IPS DF 6.9 (cell line): ENCODE measurements around the gene EDC4.
"Not testable (repeated sequence)": the region's sequence is repeated elsewhere in the genome, so short reads cannot be mapped to it uniquely, and the experiment has no call there.

Experiments used
- DNase-seq: peaks from one replicate; pipeline ENCODE4 v3.0.0-alpha.2; 2013; ENCODE audit warnings: low read depth, low spot score
- H3K27ac ChIP-seq: one replicate; pipeline ENCODE4 v1.5.1; 2013; ENCODE audit warnings: low read length, control low read depth
- H3K27me3 ChIP-seq: 2 replicates; pipeline ENCODE4 v1.6.1; 2013; ENCODE audit warnings: mild to moderate bottlenecking, low read length; ENCODE audit not compliant: control insufficient read depth, insufficient read depth
- H3K36me3 ChIP-seq: 2 replicates; pipeline ENCODE4 v1.6.1; 2013; ENCODE audit warnings: low read length; ENCODE audit not compliant: control insufficient read depth, insufficient read depth
- H3K4me1 ChIP-seq: 2 replicates; pipeline ENCODE4 v1.6.1; 2013; ENCODE audit warnings: low read length; ENCODE audit not compliant: control insufficient read depth, insufficient read depth
- H3K4me3 ChIP-seq: 2 replicates; pipeline ENCODE4 v1.5.1; 2013; ENCODE audit warnings: mild to moderate bottlenecking, low read length
- H3K9me3 ChIP-seq: 2 replicates; pipeline ENCODE4 v1.6.1; 2013; ENCODE audit warnings: low read length, inconsistent platforms; ENCODE audit not compliant: control insufficient read depth, insufficient read depth
- WGBS: extraction: QIAGEN DNeasy Blood & Tissue Kit; methylation state at CpG from one replicate; pipeline ENCODE4 v1.1.7; 2013; ENCODE audit warnings: mixed read lengths, missing lambda C conversion rate; ENCODE audit not compliant: insufficient read length, insufficient coverage; 5-methylcytosine and 5-hydroxymethylcytosine counted together

Gene EDC4, protein sequence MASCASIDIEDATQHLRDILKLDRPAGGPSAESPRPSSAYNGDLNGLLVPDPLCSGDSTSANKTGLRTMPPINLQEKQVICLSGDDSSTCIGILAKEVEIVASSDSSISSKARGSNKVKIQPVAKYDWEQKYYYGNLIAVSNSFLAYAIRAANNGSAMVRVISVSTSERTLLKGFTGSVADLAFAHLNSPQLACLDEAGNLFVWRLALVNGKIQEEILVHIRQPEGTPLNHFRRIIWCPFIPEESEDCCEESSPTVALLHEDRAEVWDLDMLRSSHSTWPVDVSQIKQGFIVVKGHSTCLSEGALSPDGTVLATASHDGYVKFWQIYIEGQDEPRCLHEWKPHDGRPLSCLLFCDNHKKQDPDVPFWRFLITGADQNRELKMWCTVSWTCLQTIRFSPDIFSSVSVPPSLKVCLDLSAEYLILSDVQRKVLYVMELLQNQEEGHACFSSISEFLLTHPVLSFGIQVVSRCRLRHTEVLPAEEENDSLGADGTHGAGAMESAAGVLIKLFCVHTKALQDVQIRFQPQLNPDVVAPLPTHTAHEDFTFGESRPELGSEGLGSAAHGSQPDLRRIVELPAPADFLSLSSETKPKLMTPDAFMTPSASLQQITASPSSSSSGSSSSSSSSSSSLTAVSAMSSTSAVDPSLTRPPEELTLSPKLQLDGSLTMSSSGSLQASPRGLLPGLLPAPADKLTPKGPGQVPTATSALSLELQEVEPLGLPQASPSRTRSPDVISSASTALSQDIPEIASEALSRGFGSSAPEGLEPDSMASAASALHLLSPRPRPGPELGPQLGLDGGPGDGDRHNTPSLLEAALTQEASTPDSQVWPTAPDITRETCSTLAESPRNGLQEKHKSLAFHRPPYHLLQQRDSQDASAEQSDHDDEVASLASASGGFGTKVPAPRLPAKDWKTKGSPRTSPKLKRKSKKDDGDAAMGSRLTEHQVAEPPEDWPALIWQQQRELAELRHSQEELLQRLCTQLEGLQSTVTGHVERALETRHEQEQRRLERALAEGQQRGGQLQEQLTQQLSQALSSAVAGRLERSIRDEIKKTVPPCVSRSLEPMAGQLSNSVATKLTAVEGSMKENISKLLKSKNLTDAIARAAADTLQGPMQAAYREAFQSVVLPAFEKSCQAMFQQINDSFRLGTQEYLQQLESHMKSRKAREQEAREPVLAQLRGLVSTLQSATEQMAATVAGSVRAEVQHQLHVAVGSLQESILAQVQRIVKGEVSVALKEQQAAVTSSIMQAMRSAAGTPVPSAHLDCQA (N-terminal part only)

DNA sequence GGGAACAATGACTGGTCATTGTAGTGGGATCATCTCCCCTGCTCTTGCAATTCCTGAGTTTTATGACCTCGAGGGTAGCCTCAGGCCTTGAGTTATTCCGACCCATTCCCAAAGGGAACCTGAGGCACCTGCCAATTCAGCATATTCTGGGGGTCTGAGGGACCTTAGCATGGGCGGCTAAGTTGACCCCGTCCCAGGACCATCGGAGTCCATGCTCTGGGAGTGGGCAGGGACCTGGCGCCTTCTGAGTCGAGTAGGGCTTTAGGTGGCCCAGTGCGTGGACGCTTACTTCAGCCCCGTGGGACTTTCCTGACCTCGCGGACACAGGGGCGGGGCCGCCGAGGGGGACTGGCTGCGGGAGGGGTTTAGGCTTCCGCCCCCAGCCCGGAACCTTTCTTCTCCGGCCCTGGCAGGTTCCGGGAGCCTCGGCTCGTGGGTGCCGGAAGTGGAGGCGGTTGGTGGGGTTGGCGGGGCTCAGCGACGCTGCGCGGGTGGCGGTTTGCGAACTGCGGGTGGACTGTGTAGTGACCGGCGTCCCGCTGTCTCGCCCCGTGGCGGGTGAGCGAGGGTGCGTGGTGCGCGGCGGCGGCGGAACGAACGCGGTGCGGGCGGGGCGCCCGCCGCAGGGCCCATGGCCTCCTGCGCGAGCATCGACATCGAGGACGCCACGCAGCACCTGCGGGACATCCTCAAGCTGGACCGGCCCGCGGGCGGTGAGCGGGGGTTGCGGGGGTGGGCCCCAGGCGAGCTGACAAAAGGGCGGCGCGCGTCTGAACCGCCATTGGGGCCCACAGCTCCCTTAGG, at the start of gene EDC4:
Gene EDC4 (plus strand): TSS at position 422 of the 804 bp plus-strand sequence. CDS start 210 bp downstream, at position 632.
- WGBS = no CpG with 5 or more reads among the region's 72 CpGs
- H3K27ac ChIP-seq = no peak within 1 kb of the TSS
- H3K4me3 ChIP-seq = peak within 1 kb of the TSS; percentile 98
- no peaks in the 10 kb centered on the region for H3K9me3 ChIP-seq
- DNase-seq = no peak
- H3K4me1 ChIP-seq = peaks cover 1% of the 10 kb centered on the region; the same call in 1 of the 2 replicates
- H3K36me3 ChIP-seq = peaks cover 11% of the 10 kb centered on the region
- no peaks in the 10 kb centered on the region for H3K27me3 ChIP-seq

DNA sequence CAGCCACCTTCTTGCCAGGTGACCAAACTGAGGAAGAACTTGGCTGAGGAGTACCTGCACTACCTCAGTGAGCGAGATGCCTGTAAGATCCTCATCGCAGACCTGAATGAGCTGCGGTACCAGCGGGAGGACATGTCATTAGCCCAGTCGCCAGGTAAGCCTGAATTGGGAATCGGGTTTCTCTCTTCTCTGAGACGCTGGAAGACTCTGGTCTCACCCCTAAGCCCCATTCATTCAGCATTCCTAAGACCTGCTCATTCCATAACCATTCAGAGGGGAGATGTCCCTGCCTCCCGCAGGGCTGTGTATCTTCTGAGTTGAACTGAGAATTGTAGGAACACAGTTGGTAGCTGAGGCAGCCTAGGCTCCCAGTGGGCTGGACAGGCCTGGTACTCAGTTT, 47.7 kb upstream of the EDC4 start:
- WGBS = no CpG with 5 or more reads among the region's 8 CpGs
- Histone ChIP-seq H3K27ac (no peak overlapping the region), H3K27me3 (no peaks in the 10 kb centered on the region), H3K9me3 (no peaks in the 10 kb centered on the region), H3K4me1 (peaks cover 2% of the 10 kb centered on the region; the same call in 1 of the 2 replicates), H3K36me3 (peaks cover 12% of the 10 kb centered on the region), H3K4me3 (no peak overlapping the region)
- no peak for DNase-seq

DNA sequence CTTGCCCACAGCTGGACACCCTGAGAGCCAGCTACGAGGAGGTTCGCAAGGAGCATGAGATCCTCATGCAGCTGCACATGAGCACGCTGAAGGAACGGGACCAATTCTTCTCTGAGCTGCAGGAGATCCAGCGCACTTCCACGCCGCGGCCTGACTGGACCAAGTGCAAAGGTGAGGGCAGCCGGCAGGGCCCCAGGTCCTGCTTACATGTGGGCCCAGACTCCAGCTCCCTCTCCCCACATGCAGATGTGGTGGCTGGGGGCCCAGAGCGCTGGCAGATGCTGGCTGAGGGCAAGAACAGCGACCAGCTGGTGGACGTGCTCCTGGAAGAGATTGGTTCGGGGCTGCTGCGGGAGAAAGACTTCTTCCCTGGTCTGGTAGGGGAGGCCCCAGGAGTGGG, 46.9 kb upstream of the EDC4 start:
- peaks cover 16% of the 10 kb centered on the region for H3K36me3 ChIP-seq
- WGBS = no CpG with 5 or more reads among the region's 14 CpGs
- no peaks in the 10 kb centered on the region for H3K27me3 ChIP-seq
- no peak overlapping the region for H3K27ac ChIP-seq
- H3K4me3 ChIP-seq = no peak overlapping the region
- H3K4me1 ChIP-seq = peaks cover 2% of the 10 kb centered on the region; the same call in 1 of the 2 replicates
- DNase-seq = no peak
- no peaks in the 10 kb centered on the region for H3K9me3 ChIP-seq

DNA sequence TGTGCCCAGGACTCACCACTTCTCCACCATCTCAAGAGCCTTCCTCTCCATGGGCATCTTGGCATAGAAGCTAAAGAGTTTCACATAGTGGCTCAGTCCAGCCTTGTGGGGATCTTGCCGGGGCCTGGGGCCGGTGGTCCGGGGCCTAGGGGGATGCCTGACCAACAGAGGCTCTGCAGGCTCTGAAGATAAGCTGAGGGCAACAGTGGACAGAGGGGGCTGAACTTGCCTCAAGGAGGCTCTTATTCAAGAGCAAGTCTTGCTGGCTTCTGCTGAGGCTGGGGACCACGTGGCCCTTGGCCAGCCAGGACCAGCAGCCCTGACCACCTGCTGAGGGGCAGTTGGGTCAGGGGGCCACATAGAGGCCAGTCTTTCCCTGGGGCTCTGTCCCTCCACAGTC, 44.2 kb upstream of the EDC4 start:
- WGBS = no CpG with 5 or more reads among the region's 4 CpGs
- Histone ChIP-seq H3K4me3 (no peak overlapping the region), H3K36me3 (peaks cover 20% of the 10 kb centered on the region), H3K4me1 (peaks cover 3% of the 10 kb centered on the region; the same call in 1 of the 2 replicates), H3K27me3 (no peaks in the 10 kb centered on the region), H3K27ac (no peak overlapping the region), H3K9me3 (no peaks in the 10 kb centered on the region)
- DNase-seq = no peak

DNA sequence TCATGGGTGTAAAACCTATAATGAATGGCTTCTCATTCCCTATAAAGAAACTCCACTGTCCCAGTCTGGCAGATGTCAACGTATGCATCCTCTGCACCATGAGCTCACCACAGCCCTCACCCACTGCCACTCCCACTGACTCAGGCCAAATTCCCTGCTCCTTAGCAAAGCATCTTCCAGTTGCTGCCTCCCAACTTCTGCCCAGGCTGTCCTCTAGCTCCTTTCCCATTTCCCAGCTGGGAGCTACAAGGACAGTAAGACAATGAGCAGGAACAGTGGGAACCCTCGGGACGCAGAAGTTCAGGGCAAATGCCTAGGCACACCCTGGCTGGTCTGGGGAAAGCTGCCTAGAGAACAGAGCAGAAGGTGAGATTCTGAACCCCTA, 39.8 kb upstream of the EDC4 start:
- Histone ChIP-seq H3K36me3 (peaks cover 14% of the 10 kb centered on the region; the same call in 1 of the 2 replicates), H3K27me3 (no peaks in the 10 kb centered on the region), H3K4me3 (peak overlapping the region; percentile 81), H3K9me3 (no peaks in the 10 kb centered on the region), H3K4me1 (peaks cover 2% of the 10 kb centered on the region; the same call in 1 of the 2 replicates), H3K27ac (no peak overlapping the region)
- WGBS = no CpG with 5 or more reads among the region's 3 CpGs
- no peak for DNase-seq

DNA sequence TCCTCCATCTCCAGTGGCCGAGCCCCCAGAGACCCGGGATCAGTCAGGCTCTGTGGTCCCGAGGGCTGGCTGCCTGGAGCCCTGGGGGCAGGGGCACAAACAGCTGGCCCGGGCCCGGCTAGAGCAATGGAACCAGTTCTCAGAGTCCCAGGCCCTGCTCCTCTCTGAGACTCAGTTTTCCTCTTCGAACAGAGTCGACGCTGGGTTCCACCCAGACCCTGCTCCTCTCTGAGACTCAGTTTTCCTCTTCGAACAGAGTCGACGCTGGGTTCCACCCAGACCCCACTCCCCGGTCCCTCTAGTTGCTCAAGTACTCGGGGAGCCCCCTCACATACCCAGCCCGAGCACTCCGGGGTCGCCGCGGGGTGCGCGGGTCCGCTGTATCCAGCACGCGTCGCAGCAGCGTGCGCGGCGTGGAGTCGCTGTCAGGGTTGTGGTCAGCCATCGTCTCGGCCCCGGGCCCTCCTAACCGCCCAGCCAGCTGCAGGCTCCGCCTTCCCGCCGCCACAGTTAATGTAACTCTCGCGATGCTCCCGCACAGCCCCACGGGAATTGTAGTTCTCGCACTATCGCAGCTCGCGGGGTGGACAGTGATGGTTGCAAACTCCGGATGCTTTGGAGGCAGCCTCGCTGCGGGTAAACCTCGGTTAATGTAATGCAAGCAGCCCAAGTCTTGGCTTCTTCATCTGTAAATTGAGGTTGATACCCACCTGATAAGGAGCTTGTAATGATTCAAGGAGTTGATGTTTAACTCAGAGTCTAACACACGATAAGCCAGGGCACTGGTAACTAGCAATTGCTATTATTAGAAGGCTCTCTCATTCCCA, 39.2 kb upstream of the EDC4 start:
- no peak overlapping the region for H3K27ac ChIP-seq
- peak; percentile 87 for DNase-seq
- H3K4me3 ChIP-seq = peak overlapping the region; percentile 81
- WGBS = no CpG with 5 or more reads among the region's 49 CpGs
- H3K36me3 ChIP-seq = peaks cover 14% of the 10 kb centered on the region; the same call in 1 of the 2 replicates
- no peaks in the 10 kb centered on the region for H3K27me3 ChIP-seq
- H3K9me3 ChIP-seq = no peaks in the 10 kb centered on the region
- H3K4me1 ChIP-seq = peaks cover 2% of the 10 kb centered on the region; the same call in 1 of the 2 replicates

DNA sequence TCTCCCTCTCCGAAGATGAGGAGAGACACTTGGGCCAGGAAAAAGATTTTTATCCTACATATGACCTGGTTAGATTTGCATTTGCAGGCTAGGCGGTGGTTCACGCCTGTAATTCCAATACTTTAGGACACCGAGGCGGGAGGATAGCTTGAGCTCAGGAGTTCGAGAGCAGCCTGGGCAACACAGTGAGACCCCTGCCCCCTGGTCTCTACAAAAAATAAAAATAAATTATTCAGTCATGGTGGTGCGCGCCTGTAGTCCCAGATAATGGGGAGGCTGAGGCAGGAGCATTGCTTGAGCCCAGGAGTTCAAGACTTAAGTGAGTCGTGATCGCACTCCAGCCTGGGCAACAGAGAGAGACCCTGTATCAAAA, 38.6 kb upstream of the EDC4 start:
- H3K4me3 ChIP-seq = no peak overlapping the region

DNA sequence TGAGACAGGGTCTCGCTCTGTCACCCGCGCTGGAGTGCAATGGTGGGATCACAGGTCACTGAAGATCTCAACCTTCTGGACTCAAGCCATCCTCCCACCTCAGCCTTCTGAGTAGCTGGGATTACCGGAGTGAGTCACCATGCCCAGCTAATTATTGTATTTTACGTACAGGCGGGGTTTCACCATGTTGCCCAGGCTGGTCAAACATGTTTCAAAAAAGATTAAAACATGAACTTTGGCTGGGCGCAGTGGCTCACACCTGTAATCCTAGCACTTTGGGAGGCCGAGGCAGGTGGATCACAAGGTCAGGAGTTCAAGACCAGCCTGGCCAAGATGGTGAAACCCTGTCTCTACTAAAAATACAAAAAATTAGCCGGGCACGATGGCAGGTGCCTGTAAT, 35.7 kb upstream of the EDC4 start:
- H3K36me3 ChIP-seq, H3K27me3 ChIP-seq, H3K4me3 ChIP-seq, H3K27ac ChIP-seq, H3K4me1 ChIP-seq, H3K9me3 ChIP-seq, DNase-seq: not testable (repeated sequence)
- WGBS = no CpG with 5 or more reads among the region's 10 CpGs

More for the DNA sequence above, 38.6 kb upstream of the EDC4 start:
- no peak overlapping the region for H3K27ac ChIP-seq
- WGBS = no CpG with 5 or more reads among the region's 10 CpGs
- no peaks in the 10 kb centered on the region for H3K27me3 ChIP-seq
- H3K9me3 ChIP-seq = no peaks in the 10 kb centered on the region
- peaks cover 13% of the 10 kb centered on the region; the same call in 1 of the 2 replicates for H3K36me3 ChIP-seq
- peaks cover 2% of the 10 kb centered on the region; the same call in 1 of the 2 replicates for H3K4me1 ChIP-seq
- DNase-seq = no peak

DNA sequence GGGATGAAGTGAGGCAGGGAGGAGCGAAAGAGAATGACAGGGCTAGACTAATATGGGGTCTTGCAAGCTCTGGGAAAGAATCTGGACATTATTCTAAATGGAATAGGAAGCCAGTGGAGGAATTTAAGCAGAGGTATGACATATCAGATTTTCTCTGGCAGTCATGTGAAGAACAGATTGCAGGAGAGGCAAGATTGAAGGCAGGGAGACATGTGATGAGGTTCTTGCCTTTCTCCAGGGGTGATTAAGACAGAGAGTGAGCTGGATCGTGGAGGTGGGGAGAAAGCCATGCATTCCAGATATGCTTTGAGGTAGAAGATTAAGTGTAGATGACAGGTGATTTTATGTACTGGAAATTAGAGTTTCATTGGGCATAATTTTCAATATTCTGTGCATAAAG, 35.0 kb upstream of the EDC4 start:
- Histone ChIP-seq H3K27me3 (no peaks in the 10 kb centered on the region), H3K27ac (no peak overlapping the region)

More for the DNA sequence above, 35.0 kb upstream of the EDC4 start:
- no peak for DNase-seq
- WGBS = no CpG with 5 or more reads among the region's 2 CpGs
- Histone ChIP-seq H3K36me3 (no peaks in the 10 kb centered on the region), H3K4me1 (peaks cover 2% of the 10 kb centered on the region; the same call in 1 of the 2 replicates), H3K9me3 (no peaks in the 10 kb centered on the region), H3K4me3 (no peak overlapping the region)
